ENCODE data around the gene AHCY. TPM values are rescaled to one million over a fixed set of nuclear protein-coding genes. Genes with fewer than 3 reads are reported as not detected.

AHCY gene
- total RNA-seq, 1 donor from 2014 or later, result 59.6 TPM

DNA sequence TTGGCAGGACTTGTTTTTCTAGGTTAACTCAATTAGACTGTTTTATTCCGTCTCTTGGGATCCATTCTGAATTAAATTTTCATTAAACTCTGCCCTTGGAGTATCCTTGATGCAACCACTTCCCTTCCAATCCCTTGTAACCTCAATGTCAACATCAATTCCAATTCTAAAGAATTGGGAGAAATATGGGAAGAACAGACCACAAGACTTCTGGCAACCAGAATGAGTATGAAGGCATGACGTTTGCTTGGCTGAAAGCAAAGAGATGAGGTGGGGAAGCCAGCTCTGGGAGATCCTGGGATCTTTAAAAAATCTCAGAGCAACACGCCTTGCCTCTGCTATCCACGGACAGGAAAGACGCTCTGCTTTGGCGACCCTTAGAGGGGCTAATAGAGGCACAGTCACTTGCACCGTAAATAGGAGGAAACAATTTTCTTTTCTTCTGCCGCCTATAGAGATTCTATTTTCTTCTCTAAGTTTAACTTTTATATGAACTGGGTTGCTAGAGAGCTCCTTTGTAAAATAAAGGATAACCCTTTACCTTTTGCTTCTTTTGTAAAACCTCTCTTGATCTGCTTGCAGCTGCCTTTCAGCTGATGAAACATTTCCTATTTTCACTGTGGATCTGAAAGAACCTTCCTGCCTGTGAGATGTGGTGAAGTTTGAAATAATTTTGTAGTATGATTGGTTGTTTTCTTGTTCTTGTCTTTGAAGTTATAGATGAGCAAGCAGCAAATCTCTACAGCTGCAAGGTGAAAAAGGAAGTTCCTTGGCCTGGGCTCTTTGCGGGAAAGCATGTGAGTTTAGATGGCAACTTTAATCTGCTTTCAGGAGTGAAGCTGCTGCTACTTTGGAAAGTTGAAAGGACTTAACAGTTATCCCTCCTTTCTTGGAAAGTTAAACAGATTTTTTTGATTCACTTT, 62.2 kb downstream of the AHCY start, which contains the start of gene ASIP:
Gene ASIP (plus strand): TSS at position 731 of the 923 bp plus-strand sequence. CDS start 18,952 bp downstream, outside the sequence.
- intact Hi-C loops (cut with DNase I), result no loop called here
- DNase-seq (no peak), ATAC-seq (no peak)
- H3K27me3 ChIP-seq, result no peaks in the 10 kb centered on the region
- H3K27ac ChIP-seq, result no peak within 1 kb of the TSS
- H3K4me3 ChIP-seq, result no peak within 1 kb of the TSS
- H3K36me3 ChIP-seq, result no peaks in the 10 kb centered on the region
- no peaks in the 10 kb centered on the region for H3K4me1 ChIP-seq
- no peak for TF ChIP-seq CTCF (IDR thresholded peaks at IDR 0.05)
- H3K9me3 ChIP-seq, result no peaks in the 10 kb centered on the region

DNA sequence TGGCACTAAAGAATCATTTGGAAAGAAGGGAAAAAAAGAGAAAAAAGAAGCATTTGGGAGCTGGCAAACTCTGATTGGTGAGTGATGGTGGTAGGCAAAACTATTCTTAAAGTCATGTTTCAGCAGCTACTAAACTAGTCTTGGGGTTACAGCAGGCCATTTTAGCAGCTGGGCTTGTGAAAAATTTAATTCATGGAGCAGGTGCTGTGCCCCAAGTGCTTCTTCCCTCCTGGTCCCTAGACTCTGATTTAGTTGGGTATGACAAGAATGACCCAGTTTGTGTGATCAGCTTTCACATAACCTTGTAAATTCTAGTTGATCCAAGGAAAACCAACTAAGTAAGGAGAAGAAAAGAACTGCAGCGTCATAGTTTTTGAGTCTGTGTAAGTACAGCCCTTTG, 63.0 kb downstream of the AHCY start:
- Histone ChIP-seq H3K27ac (no peak overlapping the region), H3K9me3 (no peaks in the 10 kb centered on the region), H3K27me3 (no peaks in the 10 kb centered on the region), H3K4me1 (no peaks in the 10 kb centered on the region), H3K36me3 (no peaks in the 10 kb centered on the region), H3K4me3 (no peak overlapping the region)
- TF ChIP-seq CTCF (IDR thresholded peaks at IDR 0.05), result no peak
- DNase-seq (no peak), ATAC-seq (no peak)
- intact Hi-C loops (cut with DNase I), result no loop called here

GRCh38 chr20:34237942-34238341, 65.2 kb downstream of the AHCY start:
- Histone ChIP-seq H3K27me3 (no peaks in the 10 kb centered on the region), H3K36me3 (no peaks in the 10 kb centered on the region), H3K4me1 (no peaks in the 10 kb centered on the region), H3K27ac (no peak overlapping the region), H3K9me3 (no peaks in the 10 kb centered on the region), H3K4me3 (no peak overlapping the region)
- ATAC-seq (no peak), DNase-seq (no peak)
- no peak for TF ChIP-seq CTCF (IDR thresholded peaks at IDR 0.05)
- intact Hi-C loops (cut with DNase I), result no loop called here

DNA sequence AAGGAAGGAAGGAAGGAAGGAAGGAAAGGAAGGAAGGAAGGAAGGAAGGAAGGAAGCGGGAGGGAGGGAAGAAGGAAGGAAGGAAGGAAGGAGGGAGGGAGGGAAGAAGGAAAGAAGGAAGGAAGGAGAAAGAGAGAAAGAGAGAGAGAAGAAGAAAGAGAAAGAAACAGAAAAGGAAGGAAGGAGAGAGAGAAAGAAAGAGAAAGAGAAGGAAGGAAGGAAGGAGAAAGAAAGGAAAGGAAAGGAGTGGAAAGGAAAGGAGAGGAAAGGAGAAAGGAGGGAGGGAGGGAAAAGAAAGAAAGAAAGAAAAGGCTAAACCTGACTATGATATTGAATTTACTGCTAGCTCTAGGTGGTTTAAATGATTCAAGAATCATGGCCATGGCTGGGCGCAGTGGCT, 67.3 kb downstream of the AHCY start:
- TF ChIP-seq CTCF (IDR thresholded peaks at IDR 0.05), result no peak
- Histone ChIP-seq H3K36me3 (no peaks in the 10 kb centered on the region), H3K4me1 (no peaks in the 10 kb centered on the region), H3K27ac (no peak overlapping the region), H3K4me3 (no peak overlapping the region), H3K27me3 (no peaks in the 10 kb centered on the region), H3K9me3 (no peaks in the 10 kb centered on the region)
- ATAC-seq (no peak), DNase-seq (no peak)
- intact Hi-C loops (cut with DNase I), result no loop called here

- no peak for DNase-seq
- Histone ChIP-seq H3K27ac (no peak overlapping the region), H3K36me3 (no peaks in the 10 kb centered on the region), H3K4me1 (no peaks in the 10 kb centered on the region), H3K9me3 (no peaks in the 10 kb centered on the region), H3K4me3 (no peak overlapping the region), H3K27me3 (no peaks in the 10 kb centered on the region)
- no peak for TF ChIP-seq CTCF (IDR thresholded peaks at IDR 0.05)
- intact Hi-C loops (cut with DNase I), result no loop called here
- no peak for ATAC-seq
These were observed 69.5 kb downstream of the AHCY start for GRCh38 chr20:34233687-34234086.
